ENCODE data around the gene IKZF1.

IKZF1 gene

DNA sequence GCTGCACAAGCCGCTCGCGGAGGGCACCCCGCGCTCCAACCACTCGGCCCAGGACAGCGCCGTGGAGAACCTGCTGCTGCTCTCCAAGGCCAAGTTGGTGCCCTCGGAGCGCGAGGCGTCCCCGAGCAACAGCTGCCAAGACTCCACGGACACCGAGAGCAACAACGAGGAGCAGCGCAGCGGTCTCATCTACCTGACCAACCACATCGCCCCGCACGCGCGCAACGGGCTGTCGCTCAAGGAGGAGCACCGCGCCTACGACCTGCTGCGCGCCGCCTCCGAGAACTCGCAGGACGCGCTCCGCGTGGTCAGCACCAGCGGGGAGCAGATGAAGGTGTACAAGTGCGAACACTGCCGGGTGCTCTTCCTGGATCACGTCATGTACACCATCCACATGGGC, 95.6 kb downstream of the IKZF1 start:
- Histone ChIP-seq H3K27me3 (ENCODE audit: control insufficient read depth, insufficient read depth, low read length) (no peaks in the 10 kb centered on the region), H3K9me3 (ENCODE audit: control insufficient read depth, insufficient read depth, low read length) (no peaks in the 10 kb centered on the region), H3K4me3 (ENCODE audit: low read depth, low read length) (no peak overlapping the region), H3K9ac (ENCODE audit: low read depth, low read length) (no peak overlapping the region), H3K36me3 (ENCODE audit: control insufficient read depth, insufficient read depth, low read length) (no peaks in the 10 kb centered on the region), H3K4me1 (ENCODE audit: control insufficient read depth, insufficient read depth, low read length) (no peaks in the 10 kb centered on the region), H3K27ac (ENCODE audit: low read depth, low read length) (no peak overlapping the region)

DNA sequence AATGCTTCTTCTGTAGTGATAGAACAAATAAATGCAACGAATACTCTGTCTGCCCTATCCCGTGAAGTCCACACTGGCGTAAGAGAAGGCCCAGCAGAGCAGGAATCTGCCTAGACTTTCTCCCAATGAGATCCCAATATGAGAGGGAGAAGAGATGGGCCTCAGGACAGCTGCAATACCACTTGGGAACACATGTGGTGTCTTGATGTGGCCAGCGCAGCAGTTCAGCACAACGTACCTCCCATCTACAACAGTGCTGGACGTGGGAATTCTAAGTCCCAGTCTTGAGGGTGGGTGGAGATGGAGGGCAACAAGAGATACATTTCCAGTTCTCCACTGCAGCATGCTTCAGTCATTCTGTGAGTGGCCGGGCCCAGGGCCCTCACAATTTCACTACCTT, 99.9 kb downstream of the IKZF1 start:
- no peaks in the 10 kb centered on the region for H3K36me3 ChIP-seq (ENCODE audit: control insufficient read depth, insufficient read depth, low read length)
- H3K4me1 ChIP-seq (ENCODE audit: control insufficient read depth, insufficient read depth, low read length): no peaks in the 10 kb centered on the region
- no peak overlapping the region for H3K27ac ChIP-seq (ENCODE audit: low read depth, low read length)
- no peak overlapping the region for H3K9ac ChIP-seq (ENCODE audit: low read depth, low read length)
- H3K4me3 ChIP-seq (ENCODE audit: low read depth, low read length): no peak overlapping the region
- H3K9me3 ChIP-seq (ENCODE audit: control insufficient read depth, insufficient read depth, low read length): no peaks in the 10 kb centered on the region
- no peaks in the 10 kb centered on the region for H3K27me3 ChIP-seq (ENCODE audit: control insufficient read depth, insufficient read depth, low read length)

DNA sequence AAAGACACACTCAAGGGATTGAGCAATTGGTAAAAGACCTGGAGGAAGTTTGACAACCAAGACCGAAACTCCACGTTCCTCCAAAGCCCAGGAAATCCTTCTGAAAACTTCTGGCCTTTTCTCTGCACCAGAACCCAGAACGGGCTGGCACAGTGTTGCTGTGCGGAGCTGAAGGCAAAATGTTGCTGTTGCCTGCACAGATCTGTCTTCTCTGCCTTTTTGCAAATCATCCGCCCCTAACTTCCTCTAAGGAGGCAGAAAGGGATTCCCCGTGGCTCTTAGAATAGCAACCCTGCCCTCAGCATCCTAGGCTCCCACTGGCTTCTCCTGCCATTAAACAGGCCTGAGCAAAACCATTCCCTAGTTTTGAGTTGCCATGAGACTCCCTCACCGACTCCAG, 100.7 kb downstream of the IKZF1 start:
- Histone ChIP-seq H3K27me3 (ENCODE audit: control insufficient read depth, insufficient read depth, low read length) (no peaks in the 10 kb centered on the region), H3K9ac (ENCODE audit: low read depth, low read length) (no peak overlapping the region), H3K4me3 (ENCODE audit: low read depth, low read length) (no peak overlapping the region), H3K9me3 (ENCODE audit: control insufficient read depth, insufficient read depth, low read length) (no peaks in the 10 kb centered on the region), H3K36me3 (ENCODE audit: control insufficient read depth, insufficient read depth, low read length) (no peaks in the 10 kb centered on the region), H3K27ac (ENCODE audit: low read depth, low read length) (no peak overlapping the region), H3K4me1 (ENCODE audit: control insufficient read depth, insufficient read depth, low read length) (no peaks in the 10 kb centered on the region)

DNA sequence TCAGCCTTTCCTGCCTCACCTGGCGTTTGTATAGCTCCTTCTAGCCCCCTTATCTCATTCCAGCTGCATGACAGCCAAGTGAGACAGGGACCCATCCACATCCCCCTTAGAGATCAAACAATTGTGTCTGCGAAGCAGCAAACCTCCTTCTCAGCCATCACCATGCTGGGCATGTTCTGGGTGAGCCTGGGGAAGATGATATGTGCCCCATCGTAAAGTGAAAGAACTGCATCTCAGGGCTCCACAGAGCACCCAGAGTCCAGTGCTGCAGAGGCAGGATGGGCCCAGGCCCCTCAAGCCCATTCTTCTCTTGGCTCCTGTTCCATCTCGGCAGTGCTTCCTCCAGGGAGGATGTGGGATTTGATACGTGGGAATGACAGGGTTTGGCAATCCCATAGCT, 102.4 kb downstream of the IKZF1 start:
- Histone ChIP-seq H3K4me1 (ENCODE audit: control insufficient read depth, insufficient read depth, low read length) (no peaks in the 10 kb centered on the region), H3K36me3 (ENCODE audit: control insufficient read depth, insufficient read depth, low read length) (no peaks in the 10 kb centered on the region), H3K27me3 (ENCODE audit: control insufficient read depth, insufficient read depth, low read length) (no peaks in the 10 kb centered on the region), H3K27ac (ENCODE audit: low read depth, low read length) (no peak overlapping the region), H3K4me3 (ENCODE audit: low read depth, low read length) (no peak overlapping the region), H3K9ac (ENCODE audit: low read depth, low read length) (no peak overlapping the region), H3K9me3 (ENCODE audit: control insufficient read depth, insufficient read depth, low read length) (no peaks in the 10 kb centered on the region)

DNA sequence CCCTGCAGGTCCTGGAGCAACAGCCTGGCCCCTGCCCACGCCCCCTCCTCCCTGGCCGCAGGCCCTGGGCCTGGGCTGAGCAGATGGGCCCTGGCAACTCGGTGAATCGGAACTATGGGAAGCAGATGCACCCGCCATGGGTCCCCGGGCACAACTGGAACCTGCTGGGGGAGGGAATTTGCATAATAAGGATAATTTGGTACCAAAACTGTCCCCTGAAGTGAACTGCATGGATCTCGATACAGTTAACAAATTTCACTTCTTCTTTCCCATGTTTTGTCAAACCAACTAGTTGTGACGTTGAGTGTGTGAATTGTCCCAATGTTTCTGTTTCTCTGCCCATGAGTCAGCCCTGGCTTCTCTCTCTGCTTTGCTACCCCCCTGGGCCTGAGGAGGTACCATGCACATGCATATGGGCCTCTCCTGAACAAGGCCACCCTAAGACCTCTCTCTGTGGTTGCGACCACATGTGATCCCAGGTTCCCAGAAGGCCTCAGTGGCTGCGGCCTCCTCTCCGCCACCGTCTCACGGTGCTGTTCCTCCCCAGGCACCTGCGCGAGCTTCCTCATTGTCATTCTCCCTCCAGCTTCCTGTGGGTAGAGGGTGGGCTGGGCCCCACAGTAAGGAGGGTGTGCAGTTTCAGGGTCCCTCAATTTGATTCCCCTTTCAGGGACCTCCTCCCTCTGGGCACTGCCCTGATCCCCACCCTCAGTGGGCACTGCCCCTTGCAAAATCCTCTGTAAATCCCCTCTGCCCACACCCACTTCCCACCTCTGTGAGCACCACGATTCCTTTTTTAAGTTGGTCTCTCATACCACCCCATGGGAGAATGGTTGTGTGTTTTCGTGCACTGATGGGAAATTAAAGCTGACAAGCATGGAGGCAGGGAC, 105.6 kb downstream of the IKZF1 start:
- no peak overlapping the region for H3K9ac ChIP-seq (ENCODE audit: low read depth, low read length)
- H3K27ac ChIP-seq (ENCODE audit: low read depth, low read length): no peak overlapping the region
- H3K4me3 ChIP-seq (ENCODE audit: low read depth, low read length): no peak overlapping the region
- no peaks in the 10 kb centered on the region for H3K27me3 ChIP-seq (ENCODE audit: control insufficient read depth, insufficient read depth, low read length)
- no peaks in the 10 kb centered on the region for H3K36me3 ChIP-seq (ENCODE audit: control insufficient read depth, insufficient read depth, low read length)
- H3K9me3 ChIP-seq (ENCODE audit: control insufficient read depth, insufficient read depth, low read length): no peaks in the 10 kb centered on the region
- no peaks in the 10 kb centered on the region for H3K4me1 ChIP-seq (ENCODE audit: control insufficient read depth, insufficient read depth, low read length)

DNA sequence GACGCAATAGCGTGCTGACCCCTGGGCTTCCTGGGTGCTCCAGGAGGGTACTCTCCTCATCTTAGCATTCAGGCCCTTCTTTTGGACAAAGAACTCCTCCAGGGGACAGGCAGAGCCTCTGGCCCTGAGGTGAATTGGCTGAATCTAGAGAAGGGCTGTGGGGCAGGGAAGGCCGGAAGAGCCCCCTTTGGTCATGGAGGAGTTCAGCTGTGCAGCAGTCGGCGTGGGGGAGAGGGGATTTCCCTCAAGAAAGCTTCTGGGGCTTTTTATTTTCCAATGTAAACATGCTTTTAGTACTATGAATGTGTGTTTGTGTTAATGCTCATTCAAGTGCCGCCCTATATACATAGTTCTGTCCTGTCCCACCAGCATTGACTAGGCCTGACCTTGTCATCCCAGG, 106.8 kb downstream of the IKZF1 start:
- no peak overlapping the region for H3K9ac ChIP-seq (ENCODE audit: low read depth, low read length)
- H3K27ac ChIP-seq (ENCODE audit: low read depth, low read length): no peak overlapping the region
- no peaks in the 10 kb centered on the region for H3K36me3 ChIP-seq (ENCODE audit: control insufficient read depth, insufficient read depth, low read length)
- no peaks in the 10 kb centered on the region for H3K4me1 ChIP-seq (ENCODE audit: control insufficient read depth, insufficient read depth, low read length)
- no peaks in the 10 kb centered on the region for H3K27me3 ChIP-seq (ENCODE audit: control insufficient read depth, insufficient read depth, low read length)
- no peaks in the 10 kb centered on the region for H3K9me3 ChIP-seq (ENCODE audit: control insufficient read depth, insufficient read depth, low read length)
- no peak overlapping the region for H3K4me3 ChIP-seq (ENCODE audit: low read depth, low read length)

DNA sequence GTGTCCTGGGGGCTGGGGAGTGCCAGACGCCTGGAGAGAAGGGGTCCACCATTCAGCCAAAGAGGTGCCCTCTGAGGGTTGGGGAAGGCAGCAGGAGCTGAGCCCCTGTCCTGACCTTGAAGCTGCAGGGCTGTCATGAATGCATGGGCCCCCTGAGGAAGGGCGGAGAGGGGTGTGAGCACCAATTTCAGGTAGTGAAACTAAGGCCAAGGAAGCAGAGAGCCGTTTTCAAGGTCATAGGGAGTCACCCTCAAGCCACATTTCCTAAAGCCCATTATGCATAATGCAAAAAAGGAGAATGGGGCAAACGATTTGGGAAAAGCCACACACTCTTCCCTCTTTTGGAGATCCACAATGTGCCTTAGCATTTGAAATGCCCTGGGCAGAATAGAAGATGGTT, 108.5 kb downstream of the IKZF1 start:
- H3K27ac ChIP-seq (ENCODE audit: low read depth, low read length): no peak overlapping the region
- no peaks in the 10 kb centered on the region for H3K4me1 ChIP-seq (ENCODE audit: control insufficient read depth, insufficient read depth, low read length)
- H3K4me3 ChIP-seq (ENCODE audit: low read depth, low read length): no peak overlapping the region

DNA sequence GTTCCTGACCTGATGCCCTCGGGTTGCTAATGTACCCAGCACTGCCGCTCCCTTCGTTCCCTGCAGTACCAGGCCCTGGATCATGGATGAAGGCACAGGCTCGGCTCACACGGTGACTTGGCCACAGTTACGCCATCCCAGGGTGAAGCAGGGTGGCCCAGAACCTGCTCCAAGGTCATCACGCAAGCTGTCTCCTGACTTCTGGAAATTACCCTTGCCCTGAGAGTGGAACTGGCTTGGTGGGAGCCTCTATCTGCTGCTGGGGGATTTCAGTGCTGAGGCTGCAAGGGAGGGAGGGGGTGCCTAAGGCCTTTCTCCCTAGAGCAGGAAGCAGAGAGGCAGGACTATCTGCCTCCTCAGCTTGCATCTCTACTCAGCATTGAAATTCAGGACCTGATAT, 109.0 kb downstream of the IKZF1 start:
- Histone ChIP-seq H3K4me1 (ENCODE audit: control insufficient read depth, insufficient read depth, low read length) (no peaks in the 10 kb centered on the region), H3K27me3 (ENCODE audit: control insufficient read depth, insufficient read depth, low read length) (no peaks in the 10 kb centered on the region), H3K9me3 (ENCODE audit: control insufficient read depth, insufficient read depth, low read length) (no peaks in the 10 kb centered on the region), H3K9ac (ENCODE audit: low read depth, low read length) (no peak overlapping the region), H3K4me3 (ENCODE audit: low read depth, low read length) (no peak overlapping the region), H3K27ac (ENCODE audit: low read depth, low read length) (no peak overlapping the region), H3K36me3 (ENCODE audit: control insufficient read depth, insufficient read depth, low read length) (no peaks in the 10 kb centered on the region)

More for the DNA sequence above, 108.5 kb downstream of the IKZF1 start:
- Histone ChIP-seq H3K9ac (ENCODE audit: low read depth, low read length) (no peak overlapping the region), H3K9me3 (ENCODE audit: control insufficient read depth, insufficient read depth, low read length) (no peaks in the 10 kb centered on the region), H3K27me3 (ENCODE audit: control insufficient read depth, insufficient read depth, low read length) (no peaks in the 10 kb centered on the region), H3K36me3 (ENCODE audit: control insufficient read depth, insufficient read depth, low read length) (no peaks in the 10 kb centered on the region)

DNA sequence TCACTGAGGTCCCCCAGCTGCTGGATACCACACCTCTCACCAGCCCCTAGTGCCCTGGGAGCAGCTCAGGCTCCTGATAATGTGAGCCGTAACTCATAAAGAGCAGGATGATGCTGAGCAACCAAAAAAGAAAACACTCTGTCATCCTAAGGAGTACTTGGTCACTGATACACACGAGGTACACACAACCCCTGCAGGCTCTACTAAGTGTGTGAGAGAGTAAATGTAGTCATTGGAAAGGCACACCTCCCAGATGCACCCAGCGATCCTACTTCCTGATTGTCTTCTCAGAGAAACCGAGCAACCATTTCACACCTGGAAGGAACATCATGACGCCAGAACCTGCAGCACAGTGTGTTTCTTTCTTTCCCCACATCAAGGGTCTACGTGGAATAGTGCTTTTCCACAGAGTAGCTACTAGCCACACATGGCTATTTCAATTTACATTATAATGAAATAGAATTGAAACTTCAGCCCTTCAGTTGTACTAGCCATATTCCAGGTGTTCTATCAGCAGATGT, 111.4 kb downstream of the IKZF1 start:
- Histone ChIP-seq H3K9ac (ENCODE audit: low read depth, low read length) (no peak overlapping the region), H3K4me3 (ENCODE audit: low read depth, low read length) (no peak overlapping the region), H3K36me3 (ENCODE audit: control insufficient read depth, insufficient read depth, low read length) (no peaks in the 10 kb centered on the region), H3K4me1 (ENCODE audit: control insufficient read depth, insufficient read depth, low read length) (peaks cover under 1% of the 10 kb centered on the region), H3K9me3 (ENCODE audit: control insufficient read depth, insufficient read depth, low read length) (no peaks in the 10 kb centered on the region), H3K27me3 (ENCODE audit: control insufficient read depth, insufficient read depth, low read length) (no peaks in the 10 kb centered on the region), H3K27ac (ENCODE audit: low read depth, low read length) (no peak overlapping the region)

DNA sequence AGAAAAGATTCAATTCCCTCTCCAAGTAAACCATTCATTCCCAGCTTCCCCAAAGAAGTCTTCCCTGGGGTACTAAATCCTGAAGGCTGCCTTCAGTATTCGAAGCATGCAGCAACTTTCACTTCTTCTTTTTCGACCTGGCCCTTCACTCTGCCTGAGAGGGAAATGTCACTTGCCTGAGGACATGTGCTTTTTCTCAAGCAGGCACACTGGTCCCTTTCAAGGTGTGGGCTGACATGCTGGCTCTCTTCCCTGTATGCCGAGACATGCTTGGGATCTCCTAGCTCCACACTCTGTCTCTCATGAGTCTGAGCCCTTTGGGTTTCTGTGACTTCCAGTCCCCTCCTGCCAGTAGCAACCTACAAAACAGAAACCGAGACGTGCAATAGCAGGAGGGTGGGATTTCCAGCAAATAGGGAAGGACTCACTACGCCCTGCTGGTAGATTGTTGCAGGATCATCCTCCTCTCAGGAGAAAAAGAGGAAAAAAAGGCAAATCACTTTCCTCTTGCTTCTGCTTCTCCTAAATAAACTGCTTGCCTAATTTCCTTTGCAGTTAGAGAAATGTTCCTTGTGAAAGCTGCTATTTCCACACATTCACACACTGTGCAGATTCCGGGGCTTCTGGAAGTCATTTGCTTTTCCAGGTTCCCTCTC, 112.1 kb downstream of the IKZF1 start:
- no peak overlapping the region for H3K27ac ChIP-seq (ENCODE audit: low read depth, low read length)
- no peak overlapping the region for H3K4me3 ChIP-seq (ENCODE audit: low read depth, low read length)
- H3K9ac ChIP-seq (ENCODE audit: low read depth, low read length): no peak overlapping the region
- no peaks in the 10 kb centered on the region for H3K36me3 ChIP-seq (ENCODE audit: control insufficient read depth, insufficient read depth, low read length)
- no peaks in the 10 kb centered on the region for H3K27me3 ChIP-seq (ENCODE audit: control insufficient read depth, insufficient read depth, low read length)
- peaks cover 8% of the 10 kb centered on the region for H3K4me1 ChIP-seq (ENCODE audit: control insufficient read depth, insufficient read depth, low read length)
- H3K9me3 ChIP-seq (ENCODE audit: control insufficient read depth, insufficient read depth, low read length): no peaks in the 10 kb centered on the region

DNA sequence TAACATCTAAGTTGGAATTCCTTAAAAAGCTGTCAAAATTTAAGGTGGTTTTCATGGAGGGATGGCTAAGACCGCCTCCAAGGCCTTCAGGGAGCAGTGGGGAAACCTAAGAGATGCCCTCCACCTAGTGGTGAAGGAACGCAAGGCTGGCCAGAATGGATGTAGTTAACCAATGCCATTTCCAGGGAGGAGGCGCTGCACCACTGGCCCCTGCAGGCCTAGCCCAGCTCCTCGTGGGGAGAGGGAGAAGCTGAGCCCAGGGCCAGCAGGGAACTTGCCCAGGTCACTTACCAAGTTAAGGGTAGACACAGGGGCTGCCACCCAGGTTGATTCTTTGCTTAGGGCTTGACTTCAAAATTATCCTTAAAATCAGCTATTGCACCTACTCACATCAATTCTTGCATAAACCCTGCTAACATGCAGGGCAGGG, 113.6 kb downstream of the IKZF1 start:
- H3K36me3 ChIP-seq (ENCODE audit: control insufficient read depth, insufficient read depth, low read length): no peaks in the 10 kb centered on the region
- no peaks in the 10 kb centered on the region for H3K27me3 ChIP-seq (ENCODE audit: control insufficient read depth, insufficient read depth, low read length)
- no peaks in the 10 kb centered on the region for H3K9me3 ChIP-seq (ENCODE audit: control insufficient read depth, insufficient read depth, low read length)
- H3K4me1 ChIP-seq (ENCODE audit: control insufficient read depth, insufficient read depth, low read length): peaks cover 9% of the 10 kb centered on the region
- H3K4me3 ChIP-seq (ENCODE audit: low read depth, low read length): no peak overlapping the region
- H3K27ac ChIP-seq (ENCODE audit: low read depth, low read length): no peak overlapping the region
- no peak overlapping the region for H3K9ac ChIP-seq (ENCODE audit: low read depth, low read length)
